ENCODE results near the gene RITA1.

DNA sequence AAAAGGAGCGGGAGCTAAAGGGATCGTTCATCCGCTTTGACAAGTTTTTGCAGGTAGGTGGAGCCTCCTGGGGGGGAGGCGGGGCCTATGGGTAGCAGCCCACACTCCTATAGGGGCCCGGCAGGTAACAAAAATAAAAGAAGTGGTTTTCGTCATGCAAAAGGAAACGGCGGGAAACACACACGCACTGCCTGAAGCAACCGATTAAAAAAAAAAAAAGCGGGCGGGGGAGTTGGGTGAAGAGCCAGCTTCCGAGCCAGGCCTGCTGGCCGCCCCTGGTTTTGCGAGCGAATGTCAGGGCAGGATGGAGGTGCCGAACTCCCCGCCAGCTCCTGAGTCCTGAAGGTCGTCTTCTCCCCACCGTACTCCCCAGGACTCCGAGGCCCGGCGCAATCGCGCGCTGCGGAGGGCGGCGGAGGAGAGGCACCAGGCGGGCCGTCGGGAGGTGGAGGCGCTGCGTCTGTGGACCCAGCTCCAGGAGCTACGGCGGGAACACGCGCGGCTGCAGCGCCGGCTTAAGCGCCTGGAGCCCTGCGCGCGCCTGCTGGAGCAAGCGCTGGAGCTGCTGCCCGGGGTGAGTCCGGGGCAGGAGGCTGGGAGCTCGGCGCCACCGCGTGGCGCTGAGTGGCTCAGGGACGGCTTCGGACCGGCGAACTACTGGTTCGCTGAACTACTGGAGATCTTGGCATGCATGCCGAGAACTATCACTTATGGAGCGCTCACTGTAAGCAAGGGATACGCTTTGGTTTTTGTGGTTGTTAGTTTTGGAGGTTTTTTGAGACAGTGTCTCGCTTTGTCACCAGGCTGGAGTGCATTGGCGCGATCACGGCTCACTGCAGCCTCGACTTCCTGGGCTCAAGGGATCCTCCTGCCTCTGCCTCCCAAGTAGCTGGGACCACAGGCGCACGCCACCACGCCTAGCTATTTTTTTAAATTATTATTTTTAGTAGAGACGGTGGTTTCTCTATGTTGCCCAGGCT is 32.4 kb upstream of the RITA1 start:
- TF ChIP-seq, protein P1, sequence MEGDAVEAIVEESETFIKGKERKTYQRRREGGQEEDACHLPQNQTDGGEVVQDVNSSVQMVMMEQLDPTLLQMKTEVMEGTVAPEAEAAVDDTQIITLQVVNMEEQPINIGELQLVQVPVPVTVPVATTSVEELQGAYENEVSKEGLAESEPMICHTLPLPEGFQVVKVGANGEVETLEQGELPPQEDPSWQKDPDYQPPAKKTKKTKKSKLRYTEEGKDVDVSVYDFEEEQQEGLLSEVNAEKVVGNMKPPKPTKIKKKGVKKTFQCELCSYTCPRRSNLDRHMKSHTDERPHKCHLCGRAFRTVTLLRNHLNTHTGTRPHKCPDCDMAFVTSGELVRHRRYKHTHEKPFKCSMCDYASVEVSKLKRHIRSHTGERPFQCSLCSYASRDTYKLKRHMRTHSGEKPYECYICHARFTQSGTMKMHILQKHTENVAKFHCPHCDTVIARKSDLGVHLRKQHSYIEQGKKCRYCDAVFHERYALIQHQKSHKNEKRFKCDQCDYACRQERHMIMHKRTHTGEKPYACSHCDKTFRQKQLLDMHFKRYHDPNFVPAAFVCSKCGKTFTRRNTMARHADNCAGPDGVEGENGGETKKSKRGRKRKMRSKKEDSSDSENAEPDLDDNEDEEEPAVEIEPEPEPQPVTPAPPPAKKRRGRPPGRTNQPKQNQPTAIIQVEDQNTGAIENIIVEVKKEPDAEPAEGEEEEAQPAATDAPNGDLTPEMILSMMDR (IDR thresholded peaks at IDR 0.05) = peak in 3 of 7 experiments; percentile 14 to 48 (median 23)
- TF ChIP-seq POLR2AphosphoS5 (IDR thresholded peaks at IDR 0.05) (peak in 1 of 3 donors; percentile 30), EP300 (IDR thresholded peaks at IDR 0.05) (no peak), POLR2A (IDR thresholded peaks at IDR 0.05) (no peak)
